A673 (cell line): ENCODE data around the gene ENGASE. TPM values are rescaled to one million over a fixed set of nuclear protein-coding genes. Genes with fewer than 3 reads are reported as not detected.
"Not testable (repeated sequence)": the region's sequence is repeated elsewhere in the genome, so short reads cannot be mapped to it uniquely, and the experiment has no call there.

Experiments
- BruUV-seq: library from RNA; stranded (reverse); fragments of 400-500 nt; replicated peaks from 2 replicates; lab custom pipeline; 2021; lab: Mats Ljungman, UMichigan
- CTCF ChIA-PET: fragments of 300-600 bp; sonication (Branson Sonifier 250); formaldehyde crosslinking; loops from one replicate; lab custom pipeline; 2022; ENCODE audit warnings: antibody characterized with exemption; lab: Charles Lee
- POLR2A ChIA-PET: fragments of 300-600 bp; sonication (Branson Sonifier 250); formaldehyde crosslinking; loops from one replicate; lab custom pipeline; 2022; ENCODE audit warnings: antibody characterized with exemption; ENCODE audit not compliant: low non-redundant PET; lab: Charles Lee
- DNase-seq: peaks from one replicate; pipeline ENCODE4 v3.0.0-alpha.2; 2015; ENCODE audit warnings: low spot score
- H3K27ac ChIP-seq: fragments of 200-600 bp; sonication (generic); 2 replicates; pipeline ENCODE4 v1.5.1; 2016; ENCODE audit warnings: mixed run types, low read depth, mild to moderate bottlenecking, mixed read lengths, antibody characterized with exemption, low read length; ENCODE audit not compliant: poor library complexity, severe bottlenecking
- H3K27me3 ChIP-seq: fragments of 200-600 bp; sonication (generic); replicated peaks from 2 replicates; pipeline ENCODE4 v1.6.1; 2017; ENCODE audit warnings: mixed run types, low read depth, mild to moderate bottlenecking, mixed read lengths, antibody characterized with exemption, low read length; ENCODE audit not compliant: insufficient read depth, poor library complexity
- H3K36me3 ChIP-seq: fragments of 200-600 bp; sonication (generic); 2 replicates; pipeline ENCODE4 v1.6.1; 2016; ENCODE audit warnings: mixed run types, mild to moderate bottlenecking, mixed read lengths, antibody characterized with exemption, low read length; ENCODE audit not compliant: insufficient read depth, poor library complexity, severe bottlenecking
- H3K4me1 ChIP-seq: fragments of 200-600 bp; sonication (generic); 2 replicates; pipeline ENCODE4 v1.6.1; 2017; ENCODE audit warnings: mixed run types, mild to moderate bottlenecking, mixed read lengths, antibody characterized with exemption, low read length; ENCODE audit not compliant: insufficient read depth, poor library complexity, severe bottlenecking
- H3K4me3 ChIP-seq: fragments of 200-600 bp; sonication (generic); 2 replicates; pipeline ENCODE4 v1.5.1; 2016; ENCODE audit warnings: low read depth, mixed run types, mild to moderate bottlenecking, mixed read lengths, low read length; ENCODE audit not compliant: poor library complexity, severe bottlenecking
- H3K9me3 ChIP-seq: fragments of 200-600 bp; sonication (generic); 2 replicates; pipeline ENCODE4 v1.6.1; 2016; ENCODE audit warnings: mixed run types, low read depth, mild to moderate bottlenecking, mixed read lengths, antibody characterized with exemption, low read length; ENCODE audit not compliant: poor library complexity, severe bottlenecking
- CTCF ChIP-seq: fragments of 300-800, 200-600 bp; sonication (generic); conservative IDR thresholded peaks from 2 replicates; pipeline ENCODE4 v1.5.1; 2017; ENCODE audit warnings: low read depth, mild to moderate bottlenecking, antibody characterized with exemption, low read length, moderate library complexity, mixed read lengths
- EZH2 ChIP-seq: fragments of 200-600 bp; sonication (generic); IDR thresholded peaks from 2 replicates; pipeline ENCODE4 v1.6.1; 2017; ENCODE audit warnings: borderline replicate concordance, low read depth, mild to moderate bottlenecking, mixed read lengths, antibody characterized with exemption, low read length; ENCODE audit not compliant: poor library complexity, severe bottlenecking
- intact Hi-C: fragments of 100-400 bp; cut with micrococcal nuclease; formaldehyde crosslinking; loops from one replicate; pipeline ENCODE4 v1.10.0; 2022; ENCODE audit not compliant: unreplicated experiment
- total RNA-seq: library from RNA; stranded (reverse); gene quantifications from 2 replicates; pipeline ENCODE4 v1.2.3, GENCODE V29; 2021

Gene ENGASE
- total RNA-seq, 1 experiment from 2014 or later: 24.4 TPM

GRCh38 chr17:79028496-79029326 lies 45.9 kb upstream of the ENGASE start:
- POLR2A ChIA-PET: no interaction called here

GRCh38 chr17:79029327-79030009 lies 45.2 kb upstream of the ENGASE start:
- BruUV-seq: no TSS peak
- no peak overlapping the region for H3K4me3 ChIP-seq
- no peaks in the 10 kb centered on the region for H3K27me3 ChIP-seq
- ChIA-PET CTCF (no interaction called here), POLR2A (interaction anchor here (0.7 kb wide), 1 partner anchor 67 kb away, joined by 4 read pairs; no protein-coding TSS in a partner anchor)
- intact Hi-C loops: no loop called here
- TF ChIP-seq CTCF (no peak), EZH2 (no peak)
- peaks cover 35% of the 10 kb centered on the region for H3K4me1 ChIP-seq
- H3K36me3 ChIP-seq: no peaks in the 10 kb centered on the region
- no peaks in the 10 kb centered on the region for H3K9me3 ChIP-seq
- DNase-seq: no peak
- no peak overlapping the region for H3K27ac ChIP-seq

More at GRCh38 chr17:79028496-79029326, 45.9 kb upstream of the ENGASE start:
- H3K27ac ChIP-seq: no peak overlapping the region
- no peak for DNase-seq
- no TSS peak for BruUV-seq
- CTCF ChIA-PET: interaction anchor here (0.7 kb wide), 1 partner anchor 17 kb away, joined by 3 read pairs; no protein-coding TSS in a partner anchor
- no peaks in the 10 kb centered on the region for H3K27me3 ChIP-seq
- peaks cover 38% of the 10 kb centered on the region for H3K4me1 ChIP-seq
- no peaks in the 10 kb centered on the region for H3K36me3 ChIP-seq
- intact Hi-C loops: no loop called here
- H3K9me3 ChIP-seq: no peaks in the 10 kb centered on the region
- no peak overlapping the region for H3K4me3 ChIP-seq
- TF ChIP-seq EZH2: no peak
- TF ChIP-seq CTCF: peak; percentile 46; the same call in 1 of the 2 replicates

- DNase-seq, POLR2A ChIA-PET, H3K9me3 ChIP-seq, H3K36me3 ChIP-seq, H3K27ac ChIP-seq, intact Hi-C loops, H3K27me3 ChIP-seq, BruUV-seq, CTCF ChIA-PET, H3K4me3 ChIP-seq: not testable (repeated sequence)
- peaks cover 24% of the 10 kb centered on the region for H3K4me1 ChIP-seq
Observed at GRCh38 chr17:79030636-79031035, 44.0 kb upstream of the ENGASE start.
